Uterus (tissue), 4 donors: ENCODE measurements around the gene USP37. TPM values are rescaled to one million over a fixed set of nuclear protein-coding genes. Genes with fewer than 3 reads are reported as not detected.

Experiments
- DNase-seq, 2 donors: peaks; one replicate each; pipeline ENCODE4 v3.0.0-alpha.2; 2019 to 2020
- H3K27ac ChIP-seq, 2 donors: fragments of 200-600 bp; sonication (generic); 1 replicate in 1 of 2; 2 replicates in 1 of 2; pipeline ENCODE4 v1.5.1; 2016 to 2018
- H3K27me3 ChIP-seq, 2 donors: fragments of 200-600 bp; sonication (generic); one replicate each; pipeline ENCODE4 v1.5.1; 2018 to 2019; ENCODE audit warnings: control low read depth in 1 of 2
- H3K36me3 ChIP-seq, 2 donors: fragments of 200-600 bp; sonication (generic); one replicate each; pipeline ENCODE4 v1.5.1; 2019; ENCODE audit warnings: control low read depth in 1 of 2
- H3K4me1 ChIP-seq, 2 donors: fragments of 200-600 bp; sonication (generic); one replicate each; pipeline ENCODE4 v1.5.1; 2018 to 2019; ENCODE audit warnings: control low read depth in 1 of 2
- H3K4me3 ChIP-seq, 2 donors: fragments of 200-600 bp; sonication (generic); 1 replicate in 1 of 2; 2 replicates in 1 of 2; pipeline ENCODE4 v1.5.1; 2018 to 2019; ENCODE audit warnings: mild to moderate bottlenecking in 1 of 2
- H3K9me3 ChIP-seq, 2 donors: fragments of 200-600 bp; sonication (generic); one replicate each; pipeline ENCODE4 v1.5.1; 2019; ENCODE audit warnings: control low read depth in 1 of 2
- CTCF ChIP-seq, 4 experiments: fragments of 200-600 bp in 2 of 4; fragments of 450-650 bp in 2 of 4; sonication (generic) in 2 of 4; IDR thresholded peaks; one replicate each; pipeline ENCODE4 v1.5.1; 2016 to 2019; ENCODE audit warnings: antibody characterized with exemption in 4 of 4, mild to moderate bottlenecking in 2 of 4, moderate library complexity in 1 of 4
- POLR2A ChIP-seq, 2 donors: fragments of 450-650 bp; IDR thresholded peaks; one replicate each; pipeline ENCODE4 v1.6.1; 2016; ENCODE audit warnings: antibody characterized with exemption in 2 of 2, mild to moderate bottlenecking in 1 of 2, moderate library complexity in 1 of 2
- intact Hi-C: fragments of 100-400 bp; cut with DNase I; formaldehyde crosslinking; loops from one replicate; pipeline ENCODE4 v1.15.1; 2023; ENCODE audit warnings: low total_unique reads
- total RNA-seq, 4 donors: library from RNA; depleted of rRNA in 3 of 4; stranded (reverse); fragments of >200 nt in 3 of 4; gene quantifications; one replicate each; pipeline versions ENCODE4 v1.1.0 to v1.2.4, GENCODE V29; 2014 to 2023
- donor health status: DM: yes; HTN: yes; CAD: no.

The USP37 gene
- total RNA-seq, 4 donors from 2014 or later, result 9.1 to 59.3 (median 20.7) TPM

GRCh38 chr2:218547978-218548377 is 20.2 kb downstream of the USP37 start:
- Histone ChIP-seq H3K4me1 (no peaks in the 10 kb centered on the region), H3K4me3 (no peak overlapping the region), H3K36me3 (no peaks in the 10 kb centered on the region), H3K27me3 (no peaks in the 10 kb centered on the region), H3K9me3 (no peaks in the 10 kb centered on the region), H3K27ac (no peak overlapping the region)
- intact Hi-C loops, result no loop called here
- no peak for TF ChIP-seq POLR2A (IDR thresholded peaks at IDR 0.05)
- TF ChIP-seq CTCF (IDR thresholded peaks at IDR 0.05), result no peak
- no peak for DNase-seq

- no peak for DNase-seq
- intact Hi-C loops, result no loop called here
- TF ChIP-seq CTCF (IDR thresholded peaks at IDR 0.05), result no peak
- Histone ChIP-seq H3K9me3 (no peaks in the 10 kb centered on the region), H3K27ac (no peak overlapping the region), H3K27me3 (no peaks in the 10 kb centered on the region), H3K4me3 (no peak overlapping the region), H3K4me1 (no peaks in the 10 kb centered on the region), H3K36me3 (no peaks in the 10 kb centered on the region)
Observed at GRCh38 chr2:218547511-218547910, 20.6 kb downstream of the USP37 start.

GRCh38 chr2:218546012-218546411 is 22.1 kb downstream of the USP37 start:
- Histone ChIP-seq H3K36me3 (no peaks in the 10 kb centered on the region), H3K4me1 (no peaks in the 10 kb centered on the region), H3K4me3 (no peak overlapping the region), H3K9me3 (no peaks in the 10 kb centered on the region), H3K27ac (no peak overlapping the region), H3K27me3 (no peaks in the 10 kb centered on the region)
- intact Hi-C loops, result no loop called here
- no peak for DNase-seq
- TF ChIP-seq POLR2A (IDR thresholded peaks at IDR 0.05) (no peak), CTCF (IDR thresholded peaks at IDR 0.05) (no peak)

- H3K36me3 ChIP-seq, result no peaks in the 10 kb centered on the region
- intact Hi-C loops, result no loop called here
- no peaks in the 10 kb centered on the region for H3K4me1 ChIP-seq
- TF ChIP-seq CTCF (IDR thresholded peaks at IDR 0.05) (no peak), POLR2A (IDR thresholded peaks at IDR 0.05) (no peak)
- no peak overlapping the region for H3K27ac ChIP-seq
- no peak overlapping the region for H3K4me3 ChIP-seq
- DNase-seq, result no peak
- H3K27me3 ChIP-seq, result no peaks in the 10 kb centered on the region
- H3K9me3 ChIP-seq, result no peaks in the 10 kb centered on the region
Observed at GRCh38 chr2:218540015-218540414, 28.1 kb downstream of the USP37 start.

- DNase-seq, result no peak
- Histone ChIP-seq H3K4me3 (no peak overlapping the region), H3K27me3 (no peaks in the 10 kb centered on the region), H3K27ac (no peak overlapping the region), H3K4me1 (no peaks in the 10 kb centered on the region), H3K36me3 (no peaks in the 10 kb centered on the region), H3K9me3 (no peaks in the 10 kb centered on the region)
- intact Hi-C loops, result no loop called here
- TF ChIP-seq CTCF (IDR thresholded peaks at IDR 0.05), result no peak
- TF ChIP-seq POLR2A (IDR thresholded peaks at IDR 0.05), result no peak
Observed at GRCh38 chr2:218536804-218537494, 31.2 kb downstream of the USP37 start.
